Stimulated activated CD4-positive, alpha-beta T cell treated with anti-CD3 and anti-CD28 coated beads, TNF-alpha, amount 100 ng/mL, for 48 hours (primary cell): Measurements from ENCODE around the gene SRA1.
A peak's percentile ranks its signal among the peaks of the same experiment; 100 is the strongest.

Experiments
- DNase-seq, 3 donors: peaks; one replicate each; pipeline ENCODE4 v3.0.0-alpha.2; 2020; ENCODE audit warnings: low read depth in 3 of 3

The SRA1 gene

GRCh38 chr5:140570488-140570887, 13.2 kb upstream of the SRA1 start:
- no peak for DNase-seq

- DNase-seq = no peak
These were observed 12.8 kb upstream of the SRA1 start for GRCh38 chr5:140570058-140570457.

- DNase-seq = no peak
These were observed 11.9 kb upstream of the SRA1 start for GRCh38 chr5:140569197-140569596.

- no peak for DNase-seq
These were observed 11.3 kb upstream of the SRA1 start for GRCh38 chr5:140568443-140569063.

- no peak for DNase-seq
These were observed 10.6 kb upstream of the SRA1 start for GRCh38 chr5:140567871-140568270.

GRCh38 chr5:140567136-140567818, 10.0 kb upstream of the SRA1 start:
- no peak for DNase-seq

- DNase-seq = no peak
These were observed 9.4 kb upstream of the SRA1 start for GRCh38 chr5:140566665-140567064.

- no peak for DNase-seq
These were observed 8.5 kb upstream of the SRA1 start for GRCh38 chr5:140565780-140566095.

- DNase-seq = no peak
These were observed 7.9 kb upstream of the SRA1 start for GRCh38 chr5:140565024-140565779.

- DNase-seq = peak; percentile 91 to 95 (median 94)
These were observed 7.1 kb upstream of the SRA1 start, which contains the start of the genes APBB3 and SLC35A4 for GRCh38 chr5:140564196-140565023. TSS of gene APBB3 (minus strand) at chr5:140564598. CDS start at chr5:140564245, 353 bp downstream. TSS of gene SLC35A4 (plus strand) at chr5:140564828. CDS start at chr5:140567170, 2,342 bp downstream.

GRCh38 chr5:140563596-140563995, 6.3 kb upstream of the SRA1 start:
- no peak for DNase-seq

GRCh38 chr5:140561753-140562523, 4.7 kb upstream of the SRA1 start:
- DNase-seq = no peak

GRCh38 chr5:140560227-140560626, 3.0 kb upstream of the SRA1 start:
- no peak for DNase-seq

- no peak for DNase-seq
These were observed 1.3 kb upstream of the SRA1 start for GRCh38 chr5:140558542-140558941.

GRCh38 chr5:140557965-140558364, 692 bp upstream of the SRA1 start:
- DNase-seq = no peak

- no peak for DNase-seq
These were observed 835 bp downstream of the SRA1 start for GRCh38 chr5:140556438-140556837.

GRCh38 chr5:140555747-140556312, 1.4 kb downstream of the SRA1 start:
- DNase-seq = no peak

GRCh38 chr5:140554454-140554853, 2.8 kb downstream of the SRA1 start:
- DNase-seq = no peak

GRCh38 chr5:140553657-140554056, 3.6 kb downstream of the SRA1 start:
- DNase-seq = no peak

GRCh38 chr5:140551872-140552271, 5.4 kb downstream of the SRA1 start:
- DNase-seq = no peak
